Esophagus squamous epithelium (tissue), 5 donors: Measurements from ENCODE around the gene RDH12. TPM values are rescaled to one million over a fixed set of nuclear protein-coding genes. Genes with fewer than 3 reads are reported as not detected.
"Not testable (repeated sequence)": the region's sequence is repeated elsewhere in the genome, so short reads cannot be mapped to it uniquely, and the experiment has no call there.

Source experiments
- DNase-seq: peaks from one replicate; lab custom pipeline; 2025; lab: John Stamatoyannopoulos, UW
- H3K27ac ChIP-seq, 4 donors: fragments of 200-600 bp; sonication (generic); one replicate each; pipeline ENCODE4 v1.5.1; 2016 to 2019; ENCODE audit warnings: mild to moderate bottlenecking in 1 of 4
- H3K27me3 ChIP-seq, 4 donors: fragments of 200-600 bp; sonication (generic); 1 replicate in 3 of 4; 2 replicates in 1 of 4; pipeline versions ENCODE4 v1.5.1 to v1.6.0; 2017 to 2021; ENCODE audit warnings: antibody characterized with exemption in 1 of 4
- H3K36me3 ChIP-seq, 3 donors: fragments of 200-600 bp; sonication (generic); one replicate each; pipeline ENCODE4 v1.5.1; 2016 to 2019
- H3K4me1 ChIP-seq, 3 donors: fragments of 200-600 bp; sonication (generic); one replicate each; pipeline ENCODE4 v1.5.1; 2017 to 2019
- H3K4me3 ChIP-seq, 4 donors: fragments of 200-600 bp; sonication (generic); 1 replicate in 3 of 4; 2 replicates in 1 of 4; pipeline ENCODE4 v1.5.1; 2016 to 2019; ENCODE audit warnings: mild to moderate bottlenecking in 2 of 4, moderate library complexity in 1 of 4
- H3K9me3 ChIP-seq, 3 donors: fragments of 200-600 bp; sonication (generic); one replicate each; pipeline ENCODE4 v1.5.1; 2016 to 2019
- CTCF ChIP-seq, 6 experiments: fragments of 450-650 bp in 4 of 6; fragments of 200-600 bp in 2 of 6; sonication (generic) in 2 of 6; IDR thresholded peaks; one replicate each; pipeline ENCODE4 v1.5.1; 2016 to 2019; ENCODE audit warnings: antibody characterized with exemption in 6 of 6, mild to moderate bottlenecking in 4 of 6, moderate library complexity in 4 of 6
- POLR2A ChIP-seq, 4 donors: fragments of 450-650 bp; IDR thresholded peaks; one replicate each; pipeline ENCODE4 v1.6.1; 2017; ENCODE audit warnings: antibody characterized with exemption in 4 of 4, mild to moderate bottlenecking in 4 of 4, moderate library complexity in 3 of 4
- WGBS, 2 donors: methylation state at CpG; one replicate each; pipeline ENCODE4 v1.1.5; 2018; 5-methylcytosine and 5-hydroxymethylcytosine counted together
- intact Hi-C: fragments of 100-400 bp; cut with DNase I; formaldehyde crosslinking; loops from one replicate; pipeline ENCODE4 v1.15.0; 2022
- total RNA-seq, 4 donors: library from RNA; depleted of rRNA; stranded (reverse); fragments of >200 nt; gene quantifications; one replicate each; pipeline ENCODE4 v1.1.0, GENCODE V29; 2016
- donor health status: DM: yes; HTN: yes; CAD: no.

RDH12 gene
- 10 to 100 TPM in 3 of 4 donors, 1 to 10 TPM in 1; 4.0 to 35.3 (median 29.4) TPM for total RNA-seq

- not testable (repeated sequence) for H3K9me3 ChIP-seq, H3K27ac ChIP-seq, H3K4me3 ChIP-seq, H3K36me3 ChIP-seq, DNase-seq, H3K27me3 ChIP-seq
- H3K4me1 ChIP-seq: peaks cover 0 to 13% (median 0%) of the 10 kb centered on the region in 3 donors
- WGBS, 2 donors: 62 to 75% methylated on average over 8 of the region's 8 CpGs
- intact Hi-C loops: loop anchor here (10.0 kb wide), 1 partner anchor 77 kb away; no protein-coding TSS in a partner anchor
Measured at GRCh38 chr14:67701492-67701891, at the start of gene RDH12. Gene RDH12 (plus strand): TSS chr14:67701886. CDS start chr14:67722643, 20,757 bp downstream.

GRCh38 chr14:67652189-67652588 is 49.5 kb upstream of the RDH12 start:
- H3K36me3 ChIP-seq: peaks cover 18 to 100% (median 28%) of the 10 kb centered on the region in 3 donors
- TF ChIP-seq POLR2A (IDR thresholded peaks at IDR 0.05) (no peak), CTCF (IDR thresholded peaks at IDR 0.05) (no peak)
- H3K4me3 ChIP-seq: no peak overlapping the region
- H3K4me1 ChIP-seq: no peaks in the 10 kb centered on the region
- H3K27me3 ChIP-seq: no peaks in the 10 kb centered on the region
- DNase-seq: no peak
- no peaks in the 10 kb centered on the region for H3K9me3 ChIP-seq
- intact Hi-C loops: no loop called here
- H3K27ac ChIP-seq: no peak overlapping the region
- WGBS, 2 donors: 73% methylated on average over 1 of the region's 1 CpG; no CpG with 5 or more reads in 1 of the 2 donors

GRCh38 chr14:67653651-67654280 is 47.9 kb upstream of the RDH12 start:
- Histone ChIP-seq H3K27ac (no peak overlapping the region), H3K4me1 (no peaks in the 10 kb centered on the region), H3K4me3 (no peak overlapping the region), H3K27me3 (no peaks in the 10 kb centered on the region), H3K36me3 (peaks cover 13 to 100% (median 28%) of the 10 kb centered on the region in 3 donors), H3K9me3 (no peaks in the 10 kb centered on the region)
- intact Hi-C loops: no loop called here
- 74 to 88% methylated on average over 5 of the region's 6 CpGs for WGBS, 2 donors
- no peak for TF ChIP-seq POLR2A (IDR thresholded peaks at IDR 0.05)
- no peak for TF ChIP-seq CTCF (IDR thresholded peaks at IDR 0.05)
- no peak for DNase-seq

GRCh38 chr14:67663633-67664032 is 38.1 kb upstream of the RDH12 start:
- Histone ChIP-seq H3K27me3 (no peaks in the 10 kb centered on the region), H3K4me1 (peaks cover 0 to 41% (median 19%) of the 10 kb centered on the region in 3 donors)
- intact Hi-C loops: loop anchor here (10.0 kb wide), 1 partner anchor 49 kb away; the partner anchor contains the start of gene ARG2

GRCh38 chr14:67665868-67666267 is 35.8 kb upstream of the RDH12 start:
- H3K4me3 ChIP-seq: no peak overlapping the region
- intact Hi-C loops: loop anchor here (10.0 kb wide), 1 partner anchor 51 kb away; the partner anchor contains the start of gene ARG2
- H3K9me3 ChIP-seq: no peaks in the 10 kb centered on the region
- DNase-seq: no peak
- no peak overlapping the region for H3K27ac ChIP-seq
- 58 to 64% methylated on average over 2 of the region's 2 CpGs for WGBS, 2 donors
- no peaks in the 10 kb centered on the region for H3K27me3 ChIP-seq
- TF ChIP-seq POLR2A (IDR thresholded peaks at IDR 0.05): no peak
- no peak for TF ChIP-seq CTCF (IDR thresholded peaks at IDR 0.05)
- H3K36me3 ChIP-seq: peaks cover 0 to 13% (median 0%) of the 10 kb centered on the region in 3 donors
- peaks cover 0 to 45% (median 19%) of the 10 kb centered on the region in 3 donors for H3K4me1 ChIP-seq

More at GRCh38 chr14:67663633-67664032, 38.1 kb upstream of the RDH12 start:
- peaks cover 0 to 36% (median 4%) of the 10 kb centered on the region in 3 donors for H3K36me3 ChIP-seq
- DNase-seq: no peak
- TF ChIP-seq POLR2A (IDR thresholded peaks at IDR 0.05) (no peak), CTCF (IDR thresholded peaks at IDR 0.05) (no peak)
- WGBS, 2 donors: 46 to 54% methylated on average over 4 of the region's 4 CpGs
- H3K9me3 ChIP-seq: no peaks in the 10 kb centered on the region
- peak overlapping the region in 3 of 4 donors; percentile 17 to 30 (median 28) for H3K27ac ChIP-seq
- H3K4me3 ChIP-seq: no peak overlapping the region
